K562 (cell line): ENCODE data around the gene NRXN2. TPM values are rescaled to one million over a fixed set of nuclear protein-coding genes. Genes with fewer than 3 reads are reported as not detected.

ENCODE experiments used
- ARHGAP35 ChIP-seq: fragments of 450-650 bp; IDR thresholded peaks from 2 replicates; pipeline ENCODE4 v1.6.1; 2018; ENCODE audit not compliant: partially characterized antibody
- ATF6 ChIP-seq: sonication (generic); formaldehyde crosslinking; IDR thresholded peaks from 2 replicates; pipeline ENCODE4 v1.4.0; 2020; ENCODE audit warnings: mild to moderate bottlenecking, missing genetic modification reagents
- FOXA1 ChIP-seq: fragments of 450-650 bp; IDR thresholded peaks from 2 replicates; pipeline ENCODE4 v1.6.1; 2016; ENCODE audit warnings: mild to moderate bottlenecking, borderline replicate concordance
- FOXJ2 ChIP-seq: fragments of 200-800 bp; sonication (Bioruptor generic); IDR thresholded peaks from 2 replicates; pipeline ENCODE4 v1.6.1; 2016; ENCODE audit warnings: missing genetic modification characterization, missing compliant biosample characterization
- GABPB1 ChIP-seq: sonication (generic); formaldehyde crosslinking; IDR thresholded peaks from 2 replicates; pipeline ENCODE4 v1.8.0; 2022; ENCODE audit warnings: mild to moderate bottlenecking, missing genetic modification reagents
- IRF1 ChIP-seq: sonication (generic); formaldehyde crosslinking; IDR thresholded peaks from 2 replicates; pipeline ENCODE4 v1.8.0; 2022; ENCODE audit warnings: missing genetic modification reagents, mild to moderate bottlenecking, borderline replicate concordance
- MAX ChIP-seq: sonication (generic); formaldehyde crosslinking; IDR thresholded peaks from 2 replicates; pipeline ENCODE4 v1.9.0; 2022; ENCODE audit warnings: mild to moderate bottlenecking, missing genetic modification reagents
- MEF2A ChIP-seq: IDR thresholded peaks from 2 replicates; pipeline ENCODE4 v1.6.1; 2011; ENCODE audit warnings: low read depth, mild to moderate bottlenecking, low read length, moderate library complexity; ENCODE audit not compliant: control insufficient read depth
- NFYB ChIP-seq: IDR thresholded peaks from 2 replicates; pipeline ENCODE4 v1.6.1; 2011; ENCODE audit warnings: mild to moderate bottlenecking, moderate library complexity; ENCODE audit not compliant: insufficient read length; ENCODE audit errors: extremely low read depth
- POLR2B ChIP-seq: fragments of 450-650 bp; IDR thresholded peaks from 2 replicates; pipeline ENCODE4 v1.6.1; 2018; ENCODE audit warnings: low read depth; ENCODE audit not compliant: partially characterized antibody
- POU5F1 ChIP-seq: fragments of 150-350 bp; IDR thresholded peaks from 2 replicates; pipeline ENCODE4 v1.6.1; 2014; ENCODE audit warnings: borderline replicate concordance, low read length, low read depth, mild to moderate bottlenecking; ENCODE audit not compliant: partially characterized antibody
- PYGO2 ChIP-seq: fragments of 450-650 bp; IDR thresholded peaks from 2 replicates; pipeline ENCODE4 v1.6.1; 2016; ENCODE audit warnings: mild to moderate bottlenecking, missing genetic modification characterization, moderate library complexity, missing compliant biosample characterization
- RB1 ChIP-seq: fragments of 450-650 bp; IDR thresholded peaks from 2 replicates; pipeline ENCODE4 v1.6.1; 2017; ENCODE audit warnings: low read depth, mild to moderate bottlenecking
- SMC3 ChIP-seq: conservative IDR thresholded peaks from 2 replicates; pipeline ENCODE4 v1.6.1; 2011; ENCODE audit warnings: low read depth, low read length, improper control_type of control experiment; ENCODE audit not compliant: insufficient read depth
- TFAP4 ChIP-seq: sonication (generic); formaldehyde crosslinking; IDR thresholded peaks from 2 replicates; pipeline ENCODE4 v1.8.0; 2022; ENCODE audit warnings: missing genetic modification reagents, mild to moderate bottlenecking, moderate library complexity, borderline replicate concordance
- ZFP91 ChIP-seq: sonication (generic); formaldehyde crosslinking; IDR thresholded peaks from 2 replicates; pipeline ENCODE4 v1.8.0; 2022; ENCODE audit warnings: mild to moderate bottlenecking, missing genetic modification reagents
- ZNF311 ChIP-seq: fragments of 250-450 bp; sonication (Bioruptor Pico); IDR thresholded peaks from 2 replicates; pipeline ENCODE4 v1.4.0; 2020; ENCODE audit warnings: mild to moderate bottlenecking, moderate library complexity
- ZNF584 ChIP-seq: fragments of 200-800 bp; sonication (Bioruptor generic); IDR thresholded peaks from 2 replicates; pipeline ENCODE4 v1.6.1; 2016; ENCODE audit warnings: low read depth, mild to moderate bottlenecking, missing genetic modification characterization, missing compliant biosample characterization
- ZNF79 ChIP-seq: fragments of 250-450 bp; sonication (Bioruptor Pico); IDR thresholded peaks from 2 replicates; pipeline ENCODE4 v1.4.0; 2020; ENCODE audit warnings: low read depth, mild to moderate bottlenecking, moderate library complexity
- polyA plus RNA-seq, 8 experiments: library from polyadenylated mRNA; depleted of rRNA in 4 of 8; stranded (reverse) in 5 of 8; unstranded in 3 of 8; fragments of >200 nt; fragmentation: Nextera tagmentation in 2 of 8; fragmentation: Illumina TruSeq in 1 of 8; extraction: Ambion mirVana in 2 of 8; extraction: Trizol in 1 of 8; gene quantifications; 2 replicates each; pipeline versions ENCODE4 v1.2.1 to v1.2.3, GENCODE V29; 2011 to 2014; ENCODE audit warnings: inconsistent platforms in 1 of 8, missing spikeins in 1 of 8
- total RNA-seq, 7 experiments: library from RNA; depleted of rRNA in 6 of 7; stranded (reverse); fragments of >200 nt in 6 of 7; fragmentation: Illumina TruSeq in 2 of 7; extraction: Trizol in 2 of 7; gene quantifications; 2 replicates each; pipeline versions ENCODE4 v1.2.1 to v1.2.3, GENCODE V29; 2011 to 2021; ENCODE audit warnings: low replicate concordance in 1 of 7
- TF ChIP-seq, protein P1 (sequence below): fragments of 250-450 bp; sonication (Bioruptor Pico); IDR thresholded peaks from 2 replicates; pipeline ENCODE4 v1.4.0; 2020; ENCODE audit warnings: mild to moderate bottlenecking, moderate library complexity

NRXN2 gene
- total and polyA plus RNA-seq, 9 of the 15 experiments (the other 6 are each of a cell fraction or from before 2014, with no cell fraction given), result 0.07 to 0.47 (median 0.15) TPM; not detected in 4

GRCh38 chr11:64723117-64723906, at the start of gene NRXN2 (continued):
- TF ChIP-seq ZFP91 (CRISPR knock-in tag) (no peak), ZNF79 (CRISPR knock-in tag) (no peak), MAX (CRISPR knock-in tag) (no peak), SMC3 (peak; percentile 76), GABPB1 (CRISPR knock-in tag) (no peak; the same call in 1 of the 2 replicates), ZNF584 (CRISPR knock-in tag) (no peak), FOXJ2 (no peak), ATF6 (no peak), ZNF311 (CRISPR knock-in tag) (no peak), IRF1 (no peak), NFYB (peak; percentile 87), PYGO2 (tag) (no peak), TFAP4 (CRISPR knock-in tag) (peak; percentile 49; the same call in 1 of the 2 replicates), MEF2A (no peak), FOXA1 (no peak), ARHGAP35 (no peak), POU5F1 (no peak), POLR2B (no peak), RB1 (peak; percentile 62; the same call in 1 of the 2 replicates)
- TF ChIP-seq, protein P1, sequence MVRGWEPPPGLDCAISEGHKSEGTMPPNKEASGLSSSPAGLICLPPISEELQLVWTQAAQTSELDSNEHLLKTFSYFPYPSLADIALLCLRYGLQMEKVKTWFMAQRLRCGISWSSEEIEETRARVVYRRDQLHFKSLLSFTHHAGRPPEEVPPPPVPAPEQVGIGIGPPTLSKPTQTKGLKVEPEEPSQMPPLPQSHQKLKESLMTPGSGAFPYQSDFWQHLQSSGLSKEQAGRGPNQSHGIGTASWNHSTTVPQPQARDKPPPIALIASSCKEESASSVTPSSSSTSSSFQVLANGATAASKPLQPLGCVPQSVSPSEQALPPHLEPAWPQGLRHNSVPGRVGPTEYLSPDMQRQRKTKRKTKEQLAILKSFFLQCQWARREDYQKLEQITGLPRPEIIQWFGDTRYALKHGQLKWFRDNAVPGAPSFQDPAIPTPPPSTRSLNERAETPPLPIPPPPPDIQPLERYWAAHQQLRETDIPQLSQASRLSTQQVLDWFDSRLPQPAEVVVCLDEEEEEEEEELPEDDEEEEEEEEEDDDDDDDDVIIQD (CRISPR knock-in tag), result no peak
